GM12878 (cell line): ENCODE data around the gene RAB29.

ENCODE experiments used
- FOXM1 ChIP-seq: IDR thresholded peaks from 2 replicates; pipeline ENCODE4 v1.6.1; 2012; ENCODE audit warnings: low read depth, mild to moderate bottlenecking, inconsistent platforms, low read length, moderate library complexity
- SIX5 ChIP-seq: IDR thresholded peaks from 2 replicates; pipeline ENCODE4 v1.6.1; 2011; ENCODE audit warnings: mild to moderate bottlenecking, low read depth, low read length, moderate library complexity; ENCODE audit not compliant: severe bottlenecking
- SP1 ChIP-seq: IDR thresholded peaks from one replicate; pipeline ENCODE4 v1.6.1; 2011; ENCODE audit warnings: low read depth, low read length
- TF ChIP-seq, protein P1 (sequence below): fragments of 450-650 bp; IDR thresholded peaks from 2 replicates; pipeline ENCODE4 v1.6.1; 2014; ENCODE audit warnings: mild to moderate bottlenecking
- TF ChIP-seq, protein P2 (sequence below): IDR thresholded peaks from 2 replicates; pipeline ENCODE4 v1.6.1; 2011; ENCODE audit warnings: borderline replicate concordance, low read depth, mild to moderate bottlenecking, moderate library complexity, low read length; ENCODE audit not compliant: insufficient read depth, poor library complexity, severe bottlenecking
- TF ChIP-seq, protein P3 (sequence below), 3 experiments: IDR thresholded peaks in 2 of 3; conservative IDR thresholded peaks in 1 of 3; 2 replicates each; pipeline ENCODE4 v1.5.1; 2011; ENCODE audit warnings: low read depth in 3 of 3, low read length in 3 of 3, mild to moderate bottlenecking in 3 of 3, control low read depth in 2 of 3, moderate library complexity in 2 of 3, inconsistent platforms in 1 of 3, mixed read lengths in 1 of 3; ENCODE audit not compliant: control insufficient read depth in 2 of 3, insufficient read depth in 1 of 3; ENCODE audit errors: extremely low read depth in 1 of 3

DNA sequence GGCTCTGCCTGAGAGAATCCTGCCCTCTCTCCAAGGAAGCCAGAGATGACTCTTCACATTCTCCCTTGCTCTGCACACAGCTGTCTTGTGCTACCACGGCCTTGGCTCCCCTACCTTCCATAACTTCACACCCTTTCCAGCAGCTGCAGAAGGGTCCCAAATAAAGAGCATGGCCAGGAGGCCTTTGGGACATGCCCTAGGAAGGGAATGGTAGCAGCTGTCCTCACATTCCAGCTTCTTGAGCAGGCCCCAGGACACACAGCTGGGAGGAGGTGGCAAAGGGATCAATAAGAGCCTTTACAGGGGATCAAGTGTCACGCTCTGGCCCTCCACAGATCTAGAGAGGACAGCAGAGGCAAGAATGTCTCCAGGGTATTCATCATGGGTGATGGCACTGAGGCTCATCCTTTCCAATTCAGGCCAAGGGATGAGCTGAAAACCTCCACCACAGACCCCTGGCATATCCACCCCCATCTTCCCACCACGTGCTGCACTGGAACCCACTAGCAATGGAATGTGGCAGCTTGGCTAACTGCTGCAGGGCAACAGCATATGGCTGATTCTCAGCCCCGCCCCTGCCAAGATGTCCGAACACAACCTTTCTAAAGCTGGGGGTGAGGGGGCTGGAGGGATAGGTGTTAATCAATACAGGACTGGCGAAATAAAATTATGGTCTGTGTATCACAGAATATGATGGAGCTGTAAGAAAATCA is 17.8 kb upstream of the RAB29 start:
- TF ChIP-seq, protein P1, sequence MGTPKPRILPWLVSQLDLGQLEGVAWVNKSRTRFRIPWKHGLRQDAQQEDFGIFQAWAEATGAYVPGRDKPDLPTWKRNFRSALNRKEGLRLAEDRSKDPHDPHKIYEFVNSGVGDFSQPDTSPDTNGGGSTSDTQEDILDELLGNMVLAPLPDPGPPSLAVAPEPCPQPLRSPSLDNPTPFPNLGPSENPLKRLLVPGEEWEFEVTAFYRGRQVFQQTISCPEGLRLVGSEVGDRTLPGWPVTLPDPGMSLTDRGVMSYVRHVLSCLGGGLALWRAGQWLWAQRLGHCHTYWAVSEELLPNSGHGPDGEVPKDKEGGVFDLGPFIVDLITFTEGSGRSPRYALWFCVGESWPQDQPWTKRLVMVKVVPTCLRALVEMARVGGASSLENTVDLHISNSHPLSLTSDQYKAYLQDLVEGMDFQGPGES = no peak
- TF ChIP-seq, protein P2, sequence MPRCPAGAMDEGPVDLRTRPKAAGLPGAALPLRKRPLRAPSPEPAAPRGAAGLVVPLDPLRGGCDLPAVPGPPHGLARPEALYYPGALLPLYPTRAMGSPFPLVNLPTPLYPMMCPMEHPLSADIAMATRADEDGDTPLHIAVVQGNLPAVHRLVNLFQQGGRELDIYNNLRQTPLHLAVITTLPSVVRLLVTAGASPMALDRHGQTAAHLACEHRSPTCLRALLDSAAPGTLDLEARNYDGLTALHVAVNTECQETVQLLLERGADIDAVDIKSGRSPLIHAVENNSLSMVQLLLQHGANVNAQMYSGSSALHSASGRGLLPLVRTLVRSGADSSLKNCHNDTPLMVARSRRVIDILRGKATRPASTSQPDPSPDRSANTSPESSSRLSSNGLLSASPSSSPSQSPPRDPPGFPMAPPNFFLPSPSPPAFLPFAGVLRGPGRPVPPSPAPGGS = no peak
- no peak for TF ChIP-seq SIX5
- no peak for TF ChIP-seq FOXM1
- TF ChIP-seq, protein P3, sequence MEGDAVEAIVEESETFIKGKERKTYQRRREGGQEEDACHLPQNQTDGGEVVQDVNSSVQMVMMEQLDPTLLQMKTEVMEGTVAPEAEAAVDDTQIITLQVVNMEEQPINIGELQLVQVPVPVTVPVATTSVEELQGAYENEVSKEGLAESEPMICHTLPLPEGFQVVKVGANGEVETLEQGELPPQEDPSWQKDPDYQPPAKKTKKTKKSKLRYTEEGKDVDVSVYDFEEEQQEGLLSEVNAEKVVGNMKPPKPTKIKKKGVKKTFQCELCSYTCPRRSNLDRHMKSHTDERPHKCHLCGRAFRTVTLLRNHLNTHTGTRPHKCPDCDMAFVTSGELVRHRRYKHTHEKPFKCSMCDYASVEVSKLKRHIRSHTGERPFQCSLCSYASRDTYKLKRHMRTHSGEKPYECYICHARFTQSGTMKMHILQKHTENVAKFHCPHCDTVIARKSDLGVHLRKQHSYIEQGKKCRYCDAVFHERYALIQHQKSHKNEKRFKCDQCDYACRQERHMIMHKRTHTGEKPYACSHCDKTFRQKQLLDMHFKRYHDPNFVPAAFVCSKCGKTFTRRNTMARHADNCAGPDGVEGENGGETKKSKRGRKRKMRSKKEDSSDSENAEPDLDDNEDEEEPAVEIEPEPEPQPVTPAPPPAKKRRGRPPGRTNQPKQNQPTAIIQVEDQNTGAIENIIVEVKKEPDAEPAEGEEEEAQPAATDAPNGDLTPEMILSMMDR (IDR thresholded peaks at IDR 0.05 in 2 of 3, conservative IDR thresholded peaks at IDR 0.05 in 1 of 3; ENCODE audit: control insufficient read depth in 2 of 3, extremely low read depth in 1 of 3, insufficient read depth in 1 of 3, low read depth in 3 of 3, low read length in 3 of 3) = no peak
- TF ChIP-seq SP1 = no peak
